Activated CD4-positive, alpha-beta memory T cell treated with anti-CD3 and anti-CD28 coated beads, Interleukin-2, amount 10 ng/mL, durations not matched to agents 7 days and 5 days (primary cell): Measurements from ENCODE around the gene HOXC5. TPM values are rescaled to one million over a fixed set of nuclear protein-coding genes. Genes with fewer than 3 reads are reported as not detected.
A peak's percentile ranks its signal among the peaks of the same experiment; 100 is the strongest.

ENCODE experiments used
- CTCF ChIA-PET: fragments of 350-600 bp; sonication (Branson Sonifier 250); formaldehyde crosslinking; loops from one replicate; lab custom pipeline; 2021; ENCODE audit warnings: antibody characterized with exemption, inconsistent platforms; lab: Charles Lee
- POLR2A ChIA-PET: fragments of 350-600 bp; sonication (Branson Sonifier 250); formaldehyde crosslinking; loops from one replicate; lab custom pipeline; 2021; ENCODE audit warnings: antibody characterized with exemption; lab: Charles Lee
- DNase-seq: peaks from one replicate; pipeline ENCODE4 v3.0.0-alpha.2; 2020
- H3K27ac Mint-ChIP-seq: one replicate; pipeline ENCODE4 v1.8.0; 2021; ENCODE audit warnings: mild to moderate bottlenecking, mixed read lengths
- H3K27me3 Mint-ChIP-seq: one replicate; pipeline ENCODE4 v1.8.0; 2021; ENCODE audit warnings: mixed read lengths
- H3K36me3 Mint-ChIP-seq: one replicate; pipeline ENCODE4 v1.8.0; 2021; ENCODE audit warnings: low read depth, mixed read lengths
- H3K4me1 Mint-ChIP-seq: one replicate; pipeline ENCODE4 v1.8.0; 2021; ENCODE audit warnings: mixed read lengths
- H3K4me3 Mint-ChIP-seq: one replicate; pipeline ENCODE4 v1.8.0; 2021; ENCODE audit warnings: mild to moderate bottlenecking, mixed read lengths
- H3K9me3 Mint-ChIP-seq: one replicate; pipeline ENCODE4 v1.8.0; 2021; ENCODE audit warnings: mixed read lengths
- total RNA-seq, 2 experiments: library from RNA; stranded (reverse); gene quantifications; one replicate each; pipeline ENCODE4 v1.2.3, GENCODE V29; 2021

Gene HOXC5
- total RNA-seq, 2 experiments from 2014 or later: not detected

- Mint-ChIP-seq H3K4me1 (peaks cover 28% of the 10 kb centered on the region), H3K27me3 (peaks cover 95% of the 10 kb centered on the region), H3K27ac (no peak overlapping the region), H3K9me3 (no peaks in the 10 kb centered on the region), H3K36me3 (no peaks in the 10 kb centered on the region), H3K4me3 (no peak overlapping the region)
- ChIA-PET POLR2A (interaction anchor here (0.7 kb wide), 1 partner anchor 10 kb away, joined by 3 read pairs; no protein-coding TSS in a partner anchor), CTCF (interaction anchor here (0.9 to 2.5 kb wide), 4 partner anchors 13 to 296 kb away, joined by 3 to 7 read pairs (median 4); partner anchors contain the start of genes HOXC10 and HOXC5)
- DNase-seq: no peak
Measured at GRCh38 chr12:53998110-53998899, 34.5 kb upstream of the HOXC5 start.

GRCh38 chr12:53998900-53999236, 34.0 kb upstream of the HOXC5 start:
- Mint-ChIP-seq H3K27ac (no peak overlapping the region), H3K4me3 (no peak overlapping the region), H3K4me1 (peaks cover 28% of the 10 kb centered on the region), H3K36me3 (no peaks in the 10 kb centered on the region), H3K27me3 (peaks cover 95% of the 10 kb centered on the region), H3K9me3 (no peaks in the 10 kb centered on the region)
- no peak for DNase-seq
- ChIA-PET CTCF (interaction anchor here (1.0 to 2.5 kb wide), 3 partner anchors 14 to 297 kb away, joined by 3 to 6 read pairs (median 3); partner anchors contain the start of gene HOXC10), POLR2A (interaction anchor here (0.9 to 1.1 kb wide), 2 partner anchors 32 to 202 kb away, joined by 3 read pairs; no protein-coding TSS in a partner anchor)

GRCh38 chr12:53999559-54000115, 33.2 kb upstream of the HOXC5 start:
- no peaks in the 10 kb centered on the region for H3K9me3 Mint-ChIP-seq
- H3K4me1 Mint-ChIP-seq: peaks cover 26% of the 10 kb centered on the region
- peaks cover 95% of the 10 kb centered on the region for H3K27me3 Mint-ChIP-seq
- ChIA-PET CTCF (interaction anchor here (0.9 to 1.5 kb wide), 4 partner anchors 15 to 215 kb away, joined by 3 to 7 read pairs (median 4); partner anchors contain the start of gene HOXC10), POLR2A (interaction anchor here (0.9 to 1.3 kb wide), 4 partner anchors 12 to 281 kb away, joined by 3 to 5 read pairs (median 3); partner anchors contain the start of gene CBX5)
- H3K36me3 Mint-ChIP-seq: no peaks in the 10 kb centered on the region
- no peak overlapping the region for H3K27ac Mint-ChIP-seq
- no peak for DNase-seq
- H3K4me3 Mint-ChIP-seq: no peak overlapping the region

GRCh38 chr12:54000116-54001114, 32.4 kb upstream of the HOXC5 start, which contains the start of gene HOXC9:
TSS of gene HOXC9 (plus strand) at chr12:54000161. CDS start at chr12:54000189, 28 bp downstream.
- ChIA-PET CTCF (interaction anchor here (0.9 to 1.5 kb wide), 3 partner anchors 16 to 214 kb away, joined by 4 to 7 read pairs (median 5); partner anchors contain the start of gene HOXC10), POLR2A (interaction anchor here (0.9 to 1.3 kb wide), 4 partner anchors 13 to 280 kb away, joined by 3 to 5 read pairs (median 3); partner anchors contain the start of gene CBX5)
- no peak within 1 kb of the TSS for H3K27ac Mint-ChIP-seq
- H3K4me1 Mint-ChIP-seq: peaks cover 19% of the 10 kb centered on the region
- no peaks in the 10 kb centered on the region for H3K9me3 Mint-ChIP-seq
- H3K4me3 Mint-ChIP-seq: peak within 1 kb of the TSS; percentile 17
- H3K27me3 Mint-ChIP-seq: peaks cover 96% of the 10 kb centered on the region
- DNase-seq: no peak
- H3K36me3 Mint-ChIP-seq: no peaks in the 10 kb centered on the region

GRCh38 chr12:54001283-54002187, 31.3 kb upstream of the HOXC5 start:
- Mint-ChIP-seq H3K9me3 (no peaks in the 10 kb centered on the region), H3K27me3 (peaks cover 97% of the 10 kb centered on the region), H3K27ac (no peak overlapping the region), H3K36me3 (no peaks in the 10 kb centered on the region), H3K4me3 (no peak overlapping the region), H3K4me1 (peaks cover 21% of the 10 kb centered on the region)
- POLR2A ChIA-PET: interaction anchor here (1.3 kb wide), 1 partner anchor 14 kb away, joined by 5 read pairs; no protein-coding TSS in a partner anchor
- DNase-seq: no peak
- CTCF ChIA-PET: interaction anchor here (1.5 kb wide), 1 partner anchor 17 kb away, joined by 7 read pairs; the partner anchor contains the start of gene HOXC10

- DNase-seq: no peak
- H3K27ac Mint-ChIP-seq: no peak overlapping the region
- H3K27me3 Mint-ChIP-seq: peaks cover 97% of the 10 kb centered on the region
- H3K36me3 Mint-ChIP-seq: no peaks in the 10 kb centered on the region
- CTCF ChIA-PET: interaction anchor here (0.9 to 1.2 kb wide), 2 partner anchors 26 to 30 kb away, joined by 3 to 5 read pairs; no protein-coding TSS in a partner anchor
- no peak overlapping the region for H3K4me3 Mint-ChIP-seq
- H3K4me1 Mint-ChIP-seq: peaks cover 24% of the 10 kb centered on the region
- no peaks in the 10 kb centered on the region for H3K9me3 Mint-ChIP-seq
- POLR2A ChIA-PET: no interaction called here
Measured at GRCh38 chr12:54002278-54002914, 30.5 kb upstream of the HOXC5 start.

- DNase-seq: no peak
- no peaks in the 10 kb centered on the region for H3K36me3 Mint-ChIP-seq
- H3K27me3 Mint-ChIP-seq: peaks cover 97% of the 10 kb centered on the region
- no peak overlapping the region for H3K4me3 Mint-ChIP-seq
- POLR2A ChIA-PET: no interaction called here
- H3K9me3 Mint-ChIP-seq: no peaks in the 10 kb centered on the region
- H3K27ac Mint-ChIP-seq: no peak overlapping the region
- CTCF ChIA-PET: interaction anchor here (0.9 to 7.0 kb wide), 3 partner anchors 27 to 189 kb away, joined by 3 to 74 read pairs (median 5); partner anchors contain the start of gene SMUG1
- H3K4me1 Mint-ChIP-seq: peaks cover 21% of the 10 kb centered on the region
Measured at GRCh38 chr12:54002915-54003389, 29.9 kb upstream of the HOXC5 start.

- Mint-ChIP-seq H3K27ac (no peak overlapping the region), H3K9me3 (no peaks in the 10 kb centered on the region), H3K27me3 (peaks cover 96% of the 10 kb centered on the region), H3K4me1 (peaks cover 21% of the 10 kb centered on the region), H3K4me3 (no peak overlapping the region), H3K36me3 (no peaks in the 10 kb centered on the region)
- no peak for DNase-seq
- CTCF ChIA-PET: interaction anchor here (0.9 to 7.0 kb wide), 5 partner anchors 14 to 212 kb away, joined by 4 to 74 read pairs (median 5); partner anchors contain the start of gene SMUG1
- POLR2A ChIA-PET: no interaction called here
Measured at GRCh38 chr12:54003625-54004024, 29.2 kb upstream of the HOXC5 start.

GRCh38 chr12:54004063-54004840, 28.6 kb upstream of the HOXC5 start:
- Mint-ChIP-seq H3K36me3 (peaks cover under 1% of the 10 kb centered on the region), H3K27ac (no peak overlapping the region), H3K9me3 (no peaks in the 10 kb centered on the region), H3K4me1 (peaks cover 22% of the 10 kb centered on the region), H3K4me3 (no peak overlapping the region), H3K27me3 (peaks cover 93% of the 10 kb centered on the region)
- no peak for DNase-seq
- ChIA-PET CTCF (interaction anchor here (0.9 to 7.0 kb wide), 8 partner anchors 13 to 211 kb away, joined by 3 to 74 read pairs (median 6); partner anchors contain the start of genes HOXC10, HOXC5 and SMUG1), POLR2A (no interaction called here)
